Measurements from ENCODE around the gene CA11.
A peak's percentile ranks its signal among the peaks of the same experiment; 100 is the strongest.
"Not testable (repeated sequence)": the region's sequence is repeated elsewhere in the genome, so short reads cannot be mapped to it uniquely, and the experiment has no call there.

CA11 gene

DNA sequence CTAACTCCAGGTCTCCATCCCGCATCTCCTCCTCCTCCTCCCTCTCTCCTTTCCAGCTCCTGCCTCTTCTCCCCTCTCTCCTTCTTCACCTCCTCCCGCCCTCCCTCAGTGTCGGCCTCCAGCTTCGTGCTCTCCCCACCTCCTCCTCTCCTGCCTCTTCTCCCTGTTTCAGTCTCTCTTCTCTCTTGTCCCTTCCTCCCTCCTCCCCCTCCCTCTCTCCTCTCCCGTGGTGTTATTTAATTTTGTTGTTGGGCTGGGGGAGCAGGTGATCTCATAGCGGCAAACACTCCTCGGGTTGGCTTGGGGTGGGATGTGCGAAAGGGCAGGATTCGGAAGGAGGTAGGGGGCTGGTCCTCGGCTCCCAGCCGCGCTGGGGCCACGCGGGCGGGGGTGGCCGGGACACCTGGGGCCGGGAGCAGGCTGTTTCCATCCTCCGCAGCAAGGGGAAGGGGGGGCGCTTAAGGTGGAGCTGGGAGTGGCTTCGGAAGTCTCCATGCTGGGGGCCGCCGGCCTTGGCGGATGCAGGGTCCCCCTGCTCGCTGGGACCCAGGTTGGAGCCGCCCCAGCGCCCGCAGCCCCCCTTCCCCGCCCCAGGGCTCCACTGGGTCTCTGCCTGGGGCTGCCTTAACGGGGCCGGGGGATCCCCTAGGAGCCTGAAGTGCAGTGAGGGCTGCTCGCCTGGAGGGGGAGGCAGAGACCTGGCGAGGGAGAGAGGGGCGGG, at the start of gene CA11:
Gene CA11, minus strand, starts transcription at position 187 of the 721 bp plus-strand sequence. CDS start 555 bp downstream, outside the sequence.
- peak; percentile 87 to 92 for DNase-seq

DNA sequence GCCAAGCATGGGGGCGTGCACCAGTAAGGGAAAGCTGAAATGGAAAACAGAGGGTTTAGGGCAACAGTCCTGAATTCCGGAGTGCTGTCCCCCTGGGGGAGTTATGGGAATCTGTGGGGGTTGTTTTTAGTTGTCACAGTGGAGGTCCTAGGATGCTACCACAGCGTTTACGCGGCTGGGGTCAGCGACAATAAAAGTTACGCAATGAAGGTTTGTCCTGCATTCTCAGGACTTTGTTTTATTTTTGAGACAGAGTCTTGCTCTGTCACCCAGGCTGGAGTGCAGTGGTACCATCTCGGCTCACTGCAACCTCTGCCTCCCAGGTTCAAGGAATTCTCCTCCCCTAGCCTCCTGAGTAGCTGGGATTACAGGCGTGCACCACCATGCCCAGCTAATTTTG, 47.6 kb upstream of the CA11 start:
- DNase-seq: not testable (repeated sequence)

DNA sequence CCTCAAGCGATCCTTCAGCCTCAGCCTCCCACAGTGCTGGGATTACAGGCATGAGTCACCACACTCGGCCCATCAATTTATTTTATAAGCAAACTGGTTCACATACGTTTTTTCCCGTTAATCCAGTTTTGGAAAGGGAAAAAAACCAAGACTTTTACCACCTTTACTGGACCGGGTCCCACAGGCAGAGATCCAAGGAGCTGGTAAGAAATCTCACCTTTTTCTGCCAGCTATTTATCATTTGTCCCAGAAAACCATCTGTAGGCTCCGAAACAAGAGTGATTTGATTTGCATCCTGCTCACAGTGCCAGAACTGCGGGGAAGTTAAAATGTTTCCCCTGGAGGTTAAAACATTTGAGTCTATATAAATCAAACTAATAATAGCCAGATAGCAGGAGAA, 43.5 kb upstream of the CA11 start:
- no peak for DNase-seq

DNA sequence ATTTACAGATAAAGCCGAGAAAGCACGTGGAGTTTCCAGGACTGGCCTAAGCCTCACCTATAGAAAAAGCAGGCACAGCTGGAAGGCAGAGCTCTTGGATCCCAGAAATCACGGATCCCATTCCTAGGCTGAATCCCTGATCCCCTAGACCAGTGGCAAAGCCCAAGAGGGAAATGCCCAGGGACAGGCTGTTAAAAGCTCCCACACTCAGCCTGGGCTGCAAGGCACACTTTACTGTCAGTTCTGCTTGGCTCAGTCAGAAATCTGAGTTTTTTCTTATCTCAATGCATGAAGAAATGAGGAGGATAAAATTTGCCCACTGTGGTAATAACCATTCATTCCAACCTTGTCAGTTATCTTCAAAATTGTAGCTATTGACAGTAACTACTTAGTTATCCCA, 41.8 kb upstream of the CA11 start:
- no peak for DNase-seq

DNA sequence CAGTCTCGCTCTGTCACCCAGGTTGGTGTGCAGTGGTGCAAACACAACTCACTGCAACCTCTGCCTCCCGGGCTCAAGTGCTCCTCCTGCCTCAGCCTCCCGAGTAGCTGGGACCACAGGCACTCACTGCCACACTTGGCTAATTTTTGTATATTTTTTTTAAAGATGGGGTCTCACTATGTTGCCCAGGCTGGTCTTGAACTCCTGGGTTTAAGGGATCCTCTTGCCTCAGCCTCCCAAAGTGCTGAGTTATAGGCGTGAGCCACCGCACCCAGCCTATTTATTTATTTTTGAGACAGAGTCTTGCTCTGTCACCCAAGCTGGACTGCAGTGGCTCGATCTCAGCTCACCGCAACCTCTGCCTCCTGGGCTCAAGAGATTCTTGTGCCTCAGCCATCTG, 40.6 kb upstream of the CA11 start:
- DNase-seq: not testable (repeated sequence)

DNA sequence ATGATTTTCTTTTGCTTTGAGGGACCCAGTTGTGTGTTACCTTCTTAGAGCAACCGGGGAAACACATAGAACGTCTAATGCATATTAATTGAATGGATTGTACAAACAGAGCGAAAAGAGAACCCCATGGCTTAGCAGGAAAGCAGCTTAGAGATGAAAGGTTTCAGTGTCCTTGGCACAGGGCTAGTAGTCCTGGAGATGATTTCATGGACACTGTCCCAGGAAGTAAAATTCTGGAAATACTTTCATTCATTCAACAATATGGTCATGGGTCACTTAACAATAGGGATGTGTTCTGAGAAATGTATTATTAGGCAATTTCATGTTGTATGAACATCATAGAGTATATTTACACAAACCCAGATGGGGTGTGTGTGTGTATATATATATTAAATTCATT, 40.1 kb upstream of the CA11 start:
- DNase-seq: no peak

DNA sequence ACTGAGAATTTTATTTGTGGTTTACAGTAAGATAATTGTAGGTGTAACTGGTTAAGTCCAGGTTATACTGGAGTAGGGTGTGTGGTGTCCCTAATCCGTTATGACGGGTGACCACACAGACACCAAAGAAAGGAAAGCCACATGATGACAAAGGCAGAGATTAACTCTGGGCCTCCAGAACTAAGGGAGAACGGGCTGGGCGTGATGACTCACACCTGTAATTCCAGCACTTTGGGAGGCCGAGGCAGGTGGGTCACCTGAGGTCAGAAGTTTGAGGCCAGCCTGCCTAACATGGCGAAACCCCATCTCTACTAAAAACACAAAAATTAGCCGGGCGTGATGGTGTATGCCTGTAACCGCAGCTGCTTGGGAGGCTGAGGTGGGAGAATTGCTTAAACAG, 39.6 kb upstream of the CA11 start:
- no peak for DNase-seq

DNA sequence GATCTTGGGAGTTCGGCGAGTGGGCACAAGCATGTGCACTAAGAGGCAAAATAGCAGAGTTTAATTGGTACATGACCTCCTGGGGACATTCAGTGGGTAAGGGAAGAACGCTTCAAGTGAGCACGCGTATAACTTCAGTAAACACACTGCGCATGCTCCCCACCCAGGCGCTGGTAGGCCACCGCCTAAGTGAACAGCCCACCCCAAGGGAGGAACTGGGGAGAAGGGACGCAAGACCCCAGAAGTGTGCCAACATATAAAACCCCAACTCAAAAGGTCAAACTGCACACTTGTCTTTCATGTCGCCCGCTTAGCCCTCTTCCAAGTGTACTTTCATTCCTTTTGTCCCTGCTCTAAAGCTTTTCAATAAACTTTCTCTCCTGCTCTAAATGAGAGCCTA, 37.4 kb upstream of the CA11 start:
- DNase-seq: peak; percentile 23 to 37

DNA sequence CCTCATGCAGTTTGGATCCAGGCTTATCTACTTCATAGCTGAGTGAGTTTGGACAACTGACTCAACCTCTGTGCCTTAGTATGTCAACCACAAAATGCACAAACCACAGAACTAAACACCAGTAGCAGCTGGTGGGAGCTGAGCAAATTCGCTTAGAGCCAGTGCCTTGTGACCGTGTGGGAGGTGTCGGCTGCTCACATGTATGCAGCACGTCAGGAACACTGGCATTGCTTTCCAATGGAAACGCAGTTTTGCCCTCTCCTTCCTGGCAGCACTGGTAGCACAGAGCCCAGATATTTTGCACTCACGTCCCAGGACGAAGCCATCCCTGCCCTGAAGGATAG, 35.1 kb upstream of the CA11 start:
- no peak for DNase-seq

DNA sequence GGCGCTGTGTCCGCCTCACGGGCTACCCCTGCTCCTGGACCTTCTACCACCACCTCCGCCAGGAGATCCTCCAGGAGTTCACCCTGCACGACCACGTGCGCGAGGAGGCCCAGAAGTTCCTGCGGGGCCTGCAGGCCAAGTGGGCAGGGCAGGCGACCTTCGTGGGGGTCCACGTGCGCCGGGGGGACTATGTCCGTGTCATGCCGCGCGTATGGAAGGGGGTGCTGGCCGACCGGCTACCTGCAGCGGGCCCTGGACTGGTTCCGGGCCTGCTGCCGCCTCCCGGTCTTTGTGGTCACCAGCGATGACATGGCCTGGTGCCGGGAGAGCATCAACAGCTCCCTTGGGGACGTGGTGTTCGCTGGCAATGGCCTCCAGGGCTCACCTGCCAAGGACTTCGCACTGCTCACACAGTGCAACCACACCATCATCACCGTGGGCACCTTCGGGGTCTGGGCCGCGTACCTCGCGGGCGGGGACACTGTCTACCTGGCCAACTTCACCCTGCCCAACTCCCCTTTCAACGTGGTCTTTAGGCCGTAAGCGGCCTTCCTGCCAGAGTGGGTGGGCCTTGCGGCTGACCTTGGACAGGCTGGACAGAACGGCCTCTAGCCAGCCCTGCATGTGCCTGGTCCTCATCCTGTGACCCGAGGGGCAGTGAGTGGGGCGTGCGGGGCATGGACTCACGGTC, 34.6 kb upstream of the CA11 start:
- no peak for DNase-seq

DNA sequence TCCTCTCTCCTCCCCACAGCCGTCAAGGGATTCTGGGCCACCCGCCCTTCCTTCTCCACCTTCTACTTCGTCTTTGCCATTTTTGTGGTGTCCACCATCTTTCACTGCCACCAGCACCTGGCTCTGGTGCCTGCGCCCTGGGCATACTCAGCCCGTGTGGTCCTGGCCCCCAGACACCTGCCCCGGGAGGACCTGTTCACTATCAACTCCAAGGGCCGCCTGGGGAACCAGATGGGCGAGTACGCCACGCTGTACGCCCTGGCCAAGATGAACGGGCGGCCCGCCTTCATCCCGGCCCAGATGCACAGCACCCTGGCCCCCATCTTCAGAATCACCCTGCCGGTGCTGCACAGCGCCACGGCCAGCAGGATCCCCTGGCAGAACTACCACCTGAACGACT, 34.0 kb upstream of the CA11 start:
- DNase-seq: not testable (repeated sequence)

DNA sequence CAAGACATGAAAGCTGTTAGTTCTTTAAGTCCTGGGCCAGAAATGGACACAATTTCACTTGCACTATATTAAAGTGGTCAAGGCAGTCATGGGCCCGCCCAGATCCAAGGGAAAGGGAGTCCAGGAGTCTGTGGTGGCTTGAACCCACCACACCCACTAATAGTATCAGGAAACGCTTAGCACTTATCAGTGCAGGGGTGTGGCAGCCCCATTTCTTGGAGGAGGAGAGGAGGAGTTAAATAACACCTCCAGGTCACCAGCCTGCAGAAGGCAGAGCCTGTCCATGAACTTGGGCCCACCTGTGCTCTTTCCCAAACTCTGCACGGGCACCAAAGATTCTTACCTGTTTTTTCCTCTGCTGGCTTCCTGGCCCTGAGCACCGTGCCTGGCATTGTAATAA, 32.2 kb upstream of the CA11 start:
- DNase-seq: no peak

DNA sequence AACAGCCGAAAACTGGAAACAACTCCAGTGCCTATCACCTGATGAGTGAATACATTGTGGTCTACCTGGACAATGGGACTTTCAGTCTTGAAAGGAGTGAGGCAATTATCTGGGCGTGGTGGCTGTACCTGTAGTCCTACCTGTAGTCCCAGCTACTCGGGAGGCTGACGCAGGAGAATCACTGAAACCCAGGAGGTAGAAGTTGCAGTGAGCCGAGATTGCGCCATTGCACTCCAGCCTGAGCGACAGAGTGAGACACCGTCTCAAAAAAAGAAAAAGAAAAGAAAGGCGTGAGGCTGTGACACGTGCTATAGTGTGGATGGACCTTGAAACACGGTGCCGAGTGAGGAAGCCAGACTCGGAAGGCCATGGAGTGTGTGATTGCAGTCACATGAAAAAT, 30.9 kb upstream of the CA11 start:
- no peak for DNase-seq

DNA sequence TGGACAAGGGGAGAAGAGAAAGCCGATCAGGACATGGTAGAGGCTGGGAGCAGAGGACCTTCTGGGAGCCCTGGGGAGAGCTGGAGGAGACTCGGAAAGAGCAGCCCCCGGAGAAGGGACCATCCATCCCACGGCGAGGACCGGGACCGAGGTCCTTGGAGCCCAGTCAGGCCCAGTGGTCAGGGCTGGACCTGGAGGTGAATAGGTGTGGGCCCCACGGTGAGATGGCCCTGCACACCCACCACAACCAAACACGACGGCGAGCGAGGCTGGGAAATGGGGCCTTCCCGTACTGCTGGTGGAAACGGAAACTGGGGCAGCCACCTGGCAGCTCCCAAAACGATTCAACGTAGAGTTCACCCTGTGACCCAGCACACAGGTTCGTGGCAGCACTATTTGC, 30.5 kb upstream of the CA11 start:
- DNase-seq: no peak

DNA sequence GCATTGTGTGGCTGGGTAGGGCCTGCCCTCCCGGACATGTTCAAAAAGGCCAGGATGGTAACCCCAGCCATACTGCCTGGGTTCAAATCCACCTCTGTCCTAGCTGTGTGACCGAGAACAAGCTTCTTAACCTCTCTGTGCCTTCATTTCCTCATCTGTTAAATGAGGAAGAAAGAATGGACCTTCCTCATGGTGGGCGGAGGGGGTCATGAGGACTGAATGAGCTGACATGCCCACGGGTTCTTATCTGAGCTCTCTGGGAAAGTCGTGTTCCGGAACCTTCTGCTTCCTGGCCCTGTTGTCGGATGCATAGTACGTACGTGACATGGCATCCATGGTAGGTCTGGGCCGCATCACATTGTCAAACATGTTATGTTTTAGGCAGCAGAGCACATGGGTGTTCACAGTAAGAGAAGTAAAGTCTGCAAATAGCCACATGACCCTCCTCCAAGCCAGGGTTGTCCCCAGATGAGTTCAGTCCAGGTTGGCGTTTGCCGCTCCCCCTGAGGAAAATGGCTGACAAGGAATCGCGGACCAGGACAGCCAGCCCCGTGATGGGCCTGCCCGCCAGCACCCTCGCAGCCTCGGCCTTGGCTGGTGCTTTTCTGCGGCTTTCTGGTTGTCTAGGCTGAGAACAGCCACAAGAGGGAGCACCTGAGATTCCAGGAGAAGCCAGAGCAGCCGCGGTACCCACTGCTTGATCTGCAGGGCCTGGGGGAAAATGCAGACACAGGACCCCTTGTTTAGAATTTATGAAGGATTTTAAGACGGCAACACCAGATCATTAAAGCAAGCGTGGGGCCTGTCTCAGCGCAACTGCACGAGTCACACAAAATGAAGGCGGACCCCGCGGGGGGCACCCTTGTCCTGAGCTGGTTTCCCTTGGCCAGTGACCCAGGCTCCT, 29.2 kb upstream of the CA11 start:
- peak; percentile 58 to 67 for DNase-seq

DNA sequence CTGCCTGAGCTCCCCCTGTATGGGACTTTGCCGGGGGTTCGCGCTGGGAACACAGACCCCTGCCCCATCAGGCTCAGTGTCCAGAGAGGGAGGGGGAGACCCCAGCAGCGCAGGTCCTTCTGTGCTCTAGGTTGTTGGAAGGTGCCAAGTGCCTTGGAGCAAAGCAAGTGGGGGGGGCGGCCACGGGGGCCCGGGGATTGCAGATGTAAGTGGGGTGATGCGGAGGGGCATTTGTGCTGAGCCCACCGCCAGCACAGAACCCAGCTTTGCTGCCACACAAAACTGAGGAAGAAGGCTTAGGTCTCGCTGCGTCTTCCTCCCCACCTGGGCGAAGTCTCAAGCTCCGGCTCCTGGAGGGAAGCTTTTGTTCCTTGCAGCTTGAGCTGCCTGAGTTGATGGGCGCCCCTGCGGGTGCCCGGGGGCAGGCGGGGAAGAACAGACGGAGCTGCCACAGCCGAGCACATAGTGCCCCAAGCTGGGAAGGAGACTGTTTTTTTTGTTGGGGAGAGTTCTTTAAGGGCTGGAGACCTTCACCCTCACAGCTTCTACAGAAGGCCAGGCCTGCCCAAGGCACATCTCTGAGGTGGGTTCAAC, 28.3 kb upstream of the CA11 start:
- no peak for DNase-seq

DNA sequence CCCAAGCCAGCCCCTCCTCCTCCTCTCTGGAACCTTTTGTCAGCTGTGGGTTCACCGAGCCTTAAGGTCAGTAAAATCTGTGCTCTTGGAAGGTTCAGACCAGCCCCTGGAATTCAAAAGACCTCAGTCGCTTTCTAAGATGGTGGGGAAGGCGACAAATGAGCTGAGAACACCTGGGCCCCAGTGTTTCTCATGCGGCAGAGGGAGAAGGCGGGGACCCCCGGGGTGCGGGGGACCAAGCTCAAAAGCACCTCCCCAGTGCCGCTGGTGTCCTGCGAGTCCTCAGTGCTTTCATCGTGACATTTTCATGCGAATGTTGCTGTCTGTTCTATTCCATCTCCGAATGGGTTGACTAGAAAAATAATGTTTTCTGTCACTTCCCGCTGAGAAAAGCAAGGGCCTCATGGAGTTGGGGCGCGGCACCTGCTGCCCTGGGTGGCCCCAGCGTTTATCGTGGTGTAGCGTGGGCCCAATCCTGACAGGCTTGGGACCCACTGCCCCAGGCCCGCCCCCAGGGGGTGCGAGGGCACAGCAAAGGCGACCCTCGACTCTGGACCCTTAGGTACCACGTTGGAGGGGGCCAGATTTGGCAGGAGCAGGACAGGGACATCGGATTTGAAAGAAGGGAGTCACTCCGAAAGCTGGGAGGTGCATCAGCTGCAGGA, 27.6 kb upstream of the CA11 start:
- DNase-seq: no peak

DNA sequence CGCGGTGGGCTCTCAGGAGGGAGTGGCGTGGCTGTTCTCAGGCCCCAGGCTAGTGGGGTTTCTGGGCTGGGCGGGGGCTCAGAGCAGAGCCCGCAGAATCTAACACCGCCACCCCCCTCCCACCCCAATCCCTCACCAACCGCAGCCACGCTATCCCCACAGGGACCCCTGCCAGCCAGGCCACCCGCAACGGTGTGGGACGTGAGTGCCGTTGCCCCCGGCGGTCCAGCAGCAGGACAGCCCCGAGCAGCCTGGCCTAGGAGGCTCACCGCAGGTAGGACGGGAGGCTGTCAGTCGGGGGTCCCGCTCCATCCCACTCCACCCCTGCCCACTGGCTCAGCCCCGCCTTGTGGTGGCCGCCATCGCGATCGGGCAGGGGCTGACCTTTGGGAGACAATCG, 27.0 kb upstream of the CA11 start, which contains the start of gene NTN5:
Gene NTN5, minus strand, starts transcription at position 24 of the 400 bp plus-strand sequence. CDS start 2,031 bp downstream, outside the sequence.
- no peak for DNase-seq

DNA sequence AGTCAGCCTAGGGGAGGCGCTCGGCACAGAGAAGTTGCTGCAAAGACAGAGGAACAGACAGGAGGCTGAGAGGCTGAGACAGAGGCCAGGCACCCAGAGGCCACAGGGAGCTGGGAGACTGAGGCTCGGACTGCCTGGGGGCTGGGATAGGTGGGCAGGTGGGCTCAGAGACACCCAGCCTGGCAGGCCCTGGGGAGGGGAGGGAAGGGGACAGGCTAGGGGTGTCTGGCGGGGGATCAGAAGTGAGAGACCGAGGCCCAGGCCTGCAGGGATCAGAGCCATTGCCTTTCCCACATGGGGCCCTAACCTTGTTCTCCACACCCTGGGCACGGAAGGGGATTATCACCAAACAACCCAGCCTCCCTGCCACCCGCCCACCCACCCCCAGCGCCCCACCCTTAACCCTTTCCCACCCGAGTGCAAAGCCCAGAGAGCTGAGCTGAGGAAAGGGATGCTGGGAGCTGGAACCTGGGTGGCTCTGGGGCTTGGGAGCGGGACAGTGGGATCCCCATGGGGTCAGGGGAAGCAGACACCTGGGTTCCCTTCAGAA, 25.5 kb upstream of the CA11 start:
- DNase-seq: no peak

DNA sequence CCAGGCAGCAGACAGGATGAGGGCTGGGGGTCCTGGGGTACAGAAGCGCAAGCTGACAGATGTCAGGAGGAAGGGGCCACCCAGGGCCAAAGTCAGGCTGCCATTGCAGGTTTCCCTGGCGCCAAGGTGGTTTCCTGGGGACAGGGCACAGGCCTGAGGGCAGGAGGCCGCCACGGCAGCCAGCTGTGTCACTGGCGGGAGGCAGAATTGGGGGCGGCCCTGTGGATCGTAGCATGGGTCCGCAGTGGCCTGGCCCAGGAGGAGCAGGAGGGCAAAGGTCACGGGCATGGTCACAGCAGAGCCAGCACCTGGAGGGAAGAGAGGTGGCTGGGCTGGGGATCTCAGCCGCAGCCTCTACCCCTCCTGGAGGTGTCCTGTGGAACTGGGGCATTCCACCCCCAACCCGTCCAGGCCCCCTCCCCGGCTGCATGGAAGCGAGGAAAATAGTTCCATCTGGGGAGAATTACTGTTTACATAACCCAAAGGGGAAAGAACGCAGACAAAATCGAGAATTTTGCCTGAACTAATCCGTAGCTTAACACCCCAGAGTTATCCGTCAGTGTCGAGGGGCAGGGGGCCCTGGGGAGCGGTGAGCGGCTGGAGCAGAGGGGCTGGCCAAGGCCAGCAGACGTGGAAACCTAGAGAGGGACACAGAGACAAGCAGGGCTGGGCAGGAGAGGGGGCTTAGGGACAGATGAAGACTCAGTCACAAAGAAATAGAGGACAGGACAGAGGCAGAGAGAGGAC, 24.9 kb upstream of the CA11 start:
- DNase-seq: no peak

DNA sequence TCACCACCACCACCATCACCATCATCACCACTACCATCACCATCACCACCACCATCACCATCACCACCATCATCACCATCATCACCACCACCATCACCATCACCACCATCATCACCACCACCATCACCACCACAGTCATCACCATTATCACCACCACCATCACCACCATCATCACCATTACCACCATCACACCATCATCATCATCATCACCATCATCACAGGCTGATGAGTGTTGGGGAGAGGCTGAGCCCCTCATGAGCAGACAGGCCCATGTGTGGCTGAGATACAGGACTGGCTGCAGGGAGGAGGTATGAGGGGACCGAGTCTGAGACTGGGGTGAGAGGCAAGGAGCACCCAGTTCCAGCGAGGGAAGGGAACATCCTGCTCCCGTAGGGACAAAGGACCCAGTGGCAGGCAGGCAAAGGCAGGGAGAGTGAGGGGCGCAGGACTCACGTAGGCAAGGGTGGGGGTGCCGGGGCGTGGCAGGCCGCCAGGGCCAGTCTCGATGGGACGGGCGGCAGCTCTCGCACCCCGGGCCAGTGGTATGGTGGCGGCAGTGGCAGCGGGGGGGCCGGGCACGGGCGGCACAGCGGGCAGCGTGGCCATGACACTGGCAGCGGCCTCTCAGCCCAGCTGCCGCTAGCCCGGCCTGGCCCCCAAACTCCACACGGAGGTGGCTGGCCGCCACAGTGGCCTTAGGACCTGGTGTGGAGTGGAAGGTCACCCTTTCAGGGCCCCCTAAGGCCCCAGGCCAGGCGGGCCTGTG, 24.1 kb upstream of the CA11 start:
- DNase-seq: no peak
